Activated CD8-positive, alpha-beta T cell treated with anti-CD3 and anti-CD28 coated beads for 36 hours (primary cell): ENCODE data around the gene RRP1B. TPM values are rescaled to one million over a fixed set of nuclear protein-coding genes. Genes with fewer than 3 reads are reported as not detected.
A peak's percentile ranks its signal among the peaks of the same experiment; 100 is the strongest.
"Not testable (repeated sequence)": the region's sequence is repeated elsewhere in the genome, so short reads cannot be mapped to it uniquely, and the experiment has no call there.

Experiments used
- ATAC-seq: fragments of 200-7000 bp; cut with Tn5 transposase; one replicate; pipeline ENCODE4 v1.10.0; 2021; ENCODE audit warnings: mild to moderate bottlenecking, moderate library complexity
- CTCF ChIA-PET: fragments of 350-600 bp; sonication (Branson Sonifier 250); formaldehyde crosslinking; loops from one replicate; lab custom pipeline; 2021; ENCODE audit warnings: antibody characterized with exemption; lab: Charles Lee
- POLR2A ChIA-PET: fragments of 350-600 bp; sonication (Branson Sonifier 250); formaldehyde crosslinking; loops from one replicate; lab custom pipeline; 2021; ENCODE audit warnings: antibody characterized with exemption; lab: Charles Lee
- DNase-seq: peaks from one replicate; pipeline ENCODE4 v3.0.0-alpha.2; 2020
- H3K27ac Mint-ChIP-seq: one replicate; pipeline ENCODE4 v1.8.0; 2021; ENCODE audit warnings: mild to moderate bottlenecking, mixed read lengths
- H3K27me3 Mint-ChIP-seq: one replicate; pipeline ENCODE4 v1.8.0; 2021; ENCODE audit warnings: mixed read lengths
- H3K36me3 Mint-ChIP-seq: one replicate; pipeline ENCODE4 v1.8.0; 2021; ENCODE audit warnings: low read depth, mixed read lengths
- H3K4me1 Mint-ChIP-seq: one replicate; pipeline ENCODE4 v1.8.0; 2021; ENCODE audit warnings: low read depth, mixed read lengths
- H3K4me3 Mint-ChIP-seq: one replicate; pipeline ENCODE4 v1.8.0; 2021; ENCODE audit warnings: mild to moderate bottlenecking, moderate library complexity, mixed read lengths
- H3K9me3 Mint-ChIP-seq: one replicate; pipeline ENCODE4 v1.8.0; 2021; ENCODE audit warnings: mixed read lengths
- intact Hi-C: fragments of 100-400 bp; cut with micrococcal nuclease; formaldehyde crosslinking; loops from one replicate; pipeline ENCODE4 v1.10.0; 2022
- total RNA-seq, 2 experiments: library from RNA; stranded (reverse); gene quantifications; one replicate each; pipeline ENCODE4 v1.2.3, GENCODE V29; 2021
- TF ChIP-seq, protein P1 (sequence below): fragments of 200-600 bp; IDR thresholded peaks from one replicate; pipeline ENCODE4 v1.8.0; 2022; ENCODE audit warnings: antibody characterized with exemption, mild to moderate bottlenecking

RRP1B gene
- total RNA-seq, 2 experiments from 2014 or later, result 76.7 to 78.5 TPM

DNA sequence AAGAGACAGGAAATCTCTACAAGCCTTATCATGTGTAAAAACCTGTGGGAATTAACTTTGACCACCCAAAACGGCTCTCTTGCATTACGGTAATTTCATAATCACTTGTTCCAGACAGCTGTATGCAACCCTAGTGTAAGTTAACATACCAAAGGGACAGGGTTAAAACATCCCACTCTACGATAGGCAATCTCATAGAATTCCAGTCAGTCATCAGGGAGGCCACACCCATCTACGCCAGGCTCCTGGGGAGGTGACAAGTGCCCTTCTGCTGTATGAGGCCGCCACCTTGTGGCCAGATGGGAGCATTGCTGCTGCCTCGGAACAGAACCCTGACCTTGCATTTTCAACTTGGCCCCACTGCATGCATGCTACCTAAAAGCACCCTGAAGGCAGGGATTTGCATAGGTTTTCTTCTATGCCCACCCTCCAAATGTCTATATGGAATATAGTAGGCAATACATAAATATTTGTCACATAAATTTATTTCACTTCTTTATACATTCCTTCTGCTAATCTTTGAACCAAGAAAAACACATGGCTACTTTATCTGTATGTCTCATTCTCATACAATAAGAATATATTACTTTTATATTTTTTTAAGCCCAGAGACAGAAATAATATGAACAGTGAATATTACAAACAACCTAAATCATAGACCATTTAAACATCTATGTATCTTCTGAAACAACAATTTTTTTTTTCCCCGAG lies 12.7 kb upstream of the RRP1B start:
- H3K27ac Mint-ChIP-seq, result no peak overlapping the region
- TF ChIP-seq, protein P1, sequence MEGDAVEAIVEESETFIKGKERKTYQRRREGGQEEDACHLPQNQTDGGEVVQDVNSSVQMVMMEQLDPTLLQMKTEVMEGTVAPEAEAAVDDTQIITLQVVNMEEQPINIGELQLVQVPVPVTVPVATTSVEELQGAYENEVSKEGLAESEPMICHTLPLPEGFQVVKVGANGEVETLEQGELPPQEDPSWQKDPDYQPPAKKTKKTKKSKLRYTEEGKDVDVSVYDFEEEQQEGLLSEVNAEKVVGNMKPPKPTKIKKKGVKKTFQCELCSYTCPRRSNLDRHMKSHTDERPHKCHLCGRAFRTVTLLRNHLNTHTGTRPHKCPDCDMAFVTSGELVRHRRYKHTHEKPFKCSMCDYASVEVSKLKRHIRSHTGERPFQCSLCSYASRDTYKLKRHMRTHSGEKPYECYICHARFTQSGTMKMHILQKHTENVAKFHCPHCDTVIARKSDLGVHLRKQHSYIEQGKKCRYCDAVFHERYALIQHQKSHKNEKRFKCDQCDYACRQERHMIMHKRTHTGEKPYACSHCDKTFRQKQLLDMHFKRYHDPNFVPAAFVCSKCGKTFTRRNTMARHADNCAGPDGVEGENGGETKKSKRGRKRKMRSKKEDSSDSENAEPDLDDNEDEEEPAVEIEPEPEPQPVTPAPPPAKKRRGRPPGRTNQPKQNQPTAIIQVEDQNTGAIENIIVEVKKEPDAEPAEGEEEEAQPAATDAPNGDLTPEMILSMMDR, result peak; percentile 99
- H3K9me3 Mint-ChIP-seq, result no peaks in the 10 kb centered on the region
- peak; percentile 100 for ATAC-seq
- POLR2A ChIA-PET, result interaction anchor here (1.5 kb wide), 1 partner anchor 13 kb away, joined by 3 read pairs; the partner anchor contains the start of genes HSF2BP and RRP1B
- DNase-seq, result peak; percentile 88
- H3K4me3 Mint-ChIP-seq, result no peak overlapping the region
- H3K4me1 Mint-ChIP-seq, result peaks cover 17% of the 10 kb centered on the region
- H3K27me3 Mint-ChIP-seq, result peaks cover 7% of the 10 kb centered on the region
- no peaks in the 10 kb centered on the region for H3K36me3 Mint-ChIP-seq
- intact Hi-C loops, result no loop called here
- CTCF ChIA-PET, result interaction anchor here (0.8 to 2.1 kb wide), 10 partner anchors 8 to 794 kb away, joined by 3 to 12 read pairs (median 5); no protein-coding TSS in a partner anchor

DNA sequence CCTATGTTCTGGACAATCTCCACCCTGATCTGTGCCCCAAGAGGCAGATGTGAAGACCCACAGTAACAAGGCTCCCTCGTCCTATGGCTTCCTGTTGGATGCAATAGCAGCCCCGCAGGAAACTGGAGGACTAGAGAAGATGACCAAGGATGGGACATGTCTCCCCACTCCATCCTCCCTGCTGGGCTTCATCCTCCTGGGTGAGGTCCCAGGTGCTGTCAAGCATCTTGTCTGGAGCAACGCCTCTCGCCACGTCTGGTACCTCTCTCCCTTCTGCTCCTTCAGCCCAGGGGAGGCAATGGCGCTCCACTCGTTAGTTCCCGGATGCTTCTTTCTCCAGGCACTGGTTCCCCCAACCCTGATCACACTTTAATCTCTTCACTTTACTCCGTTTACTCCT lies 11.2 kb upstream of the RRP1B start:
- ChIA-PET POLR2A (interaction anchor here (1.5 kb wide), 1 partner anchor 12 kb away, joined by 3 read pairs; the partner anchor contains the start of genes HSF2BP and RRP1B), CTCF (interaction anchor here (0.9 to 2.1 kb wide), 2 partner anchors 10 to 12 kb away, joined by 3 to 6 read pairs; no protein-coding TSS in a partner anchor)
- Mint-ChIP-seq H3K4me3 (no peak overlapping the region), H3K27ac (no peak overlapping the region), H3K27me3 (peaks cover 7% of the 10 kb centered on the region), H3K4me1 (peaks cover 17% of the 10 kb centered on the region), H3K36me3 (no peaks in the 10 kb centered on the region), H3K9me3 (no peaks in the 10 kb centered on the region)
- intact Hi-C loops, result no loop called here
- DNase-seq, result no peak
- TF ChIP-seq, protein P1, result no peak
- ATAC-seq, result no peak

DNA sequence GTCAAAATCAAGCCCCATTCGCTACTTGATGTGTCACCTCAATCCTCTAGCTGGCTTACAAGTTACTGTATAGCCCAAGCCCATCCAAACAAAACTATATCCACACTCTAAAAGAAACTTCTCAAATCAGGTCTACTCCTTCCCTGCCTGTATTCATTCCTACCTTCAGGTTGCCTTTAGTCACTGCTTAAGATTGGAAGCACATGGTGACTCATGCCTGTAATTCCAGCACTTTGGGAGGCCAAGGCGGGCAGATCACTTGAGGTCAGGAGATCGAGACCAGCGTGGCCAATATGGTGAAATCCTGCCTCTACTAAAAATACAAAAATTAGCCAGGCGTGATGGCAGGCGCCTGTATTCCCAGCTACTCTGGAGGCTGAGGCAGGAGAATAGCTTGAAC lies 7.4 kb upstream of the RRP1B start:
- intact Hi-C loops, H3K4me1 Mint-ChIP-seq, H3K27ac Mint-ChIP-seq, CTCF ChIA-PET, H3K36me3 Mint-ChIP-seq, H3K27me3 Mint-ChIP-seq, POLR2A ChIA-PET, ATAC-seq, DNase-seq, H3K4me3 Mint-ChIP-seq, H3K9me3 Mint-ChIP-seq: not testable (repeated sequence)

DNA sequence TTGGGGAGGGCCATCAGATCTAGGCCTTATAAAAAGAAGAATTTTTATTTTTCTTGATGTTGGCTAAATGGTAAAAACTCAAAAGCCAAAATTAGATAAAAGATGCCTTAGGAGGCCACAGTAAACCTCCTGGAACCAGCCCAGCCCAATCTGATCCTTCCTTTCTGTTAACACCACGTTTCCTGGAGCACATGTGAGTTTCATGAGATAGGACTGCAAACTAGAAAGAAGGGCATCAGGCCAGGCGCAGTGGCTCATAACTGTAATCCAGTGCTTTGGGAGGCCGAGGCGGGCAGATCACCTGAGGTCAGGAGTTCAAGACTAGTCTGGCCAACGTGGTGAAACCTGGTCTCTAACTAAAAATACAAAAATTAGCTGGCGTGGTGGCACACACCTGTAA lies 6.7 kb upstream of the RRP1B start:
- Mint-ChIP-seq H3K27me3 (peaks cover 2% of the 10 kb centered on the region), H3K4me1 (no peaks in the 10 kb centered on the region), H3K27ac (no peak overlapping the region), H3K36me3 (no peaks in the 10 kb centered on the region), H3K4me3 (no peak overlapping the region), H3K9me3 (no peaks in the 10 kb centered on the region)
- intact Hi-C loops, result no loop called here
- POLR2A ChIA-PET, result no interaction called here
- ATAC-seq (no peak), DNase-seq (no peak)
- TF ChIP-seq, protein P1, result no peak
- CTCF ChIA-PET, result no interaction called here

DNA sequence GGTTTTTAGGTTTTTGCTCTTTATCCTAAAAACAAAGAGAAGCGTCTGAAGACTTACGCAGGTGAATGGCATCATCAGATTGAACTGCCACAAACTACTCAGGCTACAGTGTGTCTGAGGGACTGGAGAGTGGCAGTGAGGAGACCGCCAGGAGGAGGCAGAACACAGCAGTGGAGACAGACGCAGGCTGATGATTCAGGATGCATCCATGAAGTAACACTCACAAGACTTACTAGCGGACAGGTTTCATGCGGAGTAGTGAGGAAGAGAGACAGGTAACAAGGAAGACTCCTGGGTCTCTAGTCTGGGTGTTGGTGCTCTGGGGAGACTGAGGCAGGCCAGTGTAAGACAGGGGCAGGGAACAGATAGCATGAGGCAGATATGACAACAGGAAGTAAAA lies 5.7 kb upstream of the RRP1B start:
- no peak for ATAC-seq
- TF ChIP-seq, protein P1, result no peak
- intact Hi-C loops, result no loop called here
- H3K9me3 Mint-ChIP-seq, result no peaks in the 10 kb centered on the region
- CTCF ChIA-PET, result no interaction called here
- H3K27ac Mint-ChIP-seq, result no peak overlapping the region
- H3K27me3 Mint-ChIP-seq, result no peaks in the 10 kb centered on the region
- H3K4me3 Mint-ChIP-seq, result no peak overlapping the region
- H3K4me1 Mint-ChIP-seq, result no peaks in the 10 kb centered on the region
- H3K36me3 Mint-ChIP-seq, result no peaks in the 10 kb centered on the region
- POLR2A ChIA-PET, result no interaction called here
- no peak for DNase-seq
